HG03159 (cell line): ENCODE measurements around the gene GSE1.

Source experiments
- ATAC-seq: cut with Tn5 transposase; IDR thresholded peaks from one replicate; pipeline ENCODE4 v1.9.1; 2021; ENCODE audit warnings: mild to moderate bottlenecking, moderate library complexity; ENCODE audit not compliant: unreplicated experiment

GSE1 gene

DNA sequence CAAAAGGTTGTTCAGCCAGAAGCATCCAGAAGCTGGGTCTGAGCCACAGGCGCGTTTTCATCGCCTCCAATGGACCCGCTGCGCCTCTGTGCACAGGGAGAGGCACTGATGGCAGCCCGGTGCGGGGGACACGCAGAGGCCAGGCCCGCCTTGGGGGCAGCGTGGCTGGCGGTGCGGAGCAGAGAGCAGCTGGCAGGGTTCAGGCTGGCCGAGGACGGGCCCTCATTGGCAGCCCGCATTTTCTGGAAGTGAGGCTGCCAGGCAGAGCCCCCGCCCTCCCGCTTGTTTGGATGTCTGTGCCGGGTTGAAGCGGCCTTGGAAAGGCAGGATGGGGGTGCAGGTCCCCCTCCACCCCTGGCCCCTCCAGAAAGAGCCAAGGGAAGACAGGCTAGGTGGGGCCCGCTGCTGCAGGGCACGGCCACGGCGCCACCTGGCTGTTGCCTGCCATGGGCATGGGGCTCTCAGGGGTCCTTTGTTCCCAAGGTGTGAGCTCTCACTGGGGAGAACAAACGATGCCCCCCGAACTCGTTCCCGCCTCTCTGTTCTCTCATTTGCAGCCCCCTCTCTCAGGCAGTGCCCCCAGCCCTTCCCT, 18.8 kb downstream of the GSE1 start:
- ATAC-seq, result no peak

DNA sequence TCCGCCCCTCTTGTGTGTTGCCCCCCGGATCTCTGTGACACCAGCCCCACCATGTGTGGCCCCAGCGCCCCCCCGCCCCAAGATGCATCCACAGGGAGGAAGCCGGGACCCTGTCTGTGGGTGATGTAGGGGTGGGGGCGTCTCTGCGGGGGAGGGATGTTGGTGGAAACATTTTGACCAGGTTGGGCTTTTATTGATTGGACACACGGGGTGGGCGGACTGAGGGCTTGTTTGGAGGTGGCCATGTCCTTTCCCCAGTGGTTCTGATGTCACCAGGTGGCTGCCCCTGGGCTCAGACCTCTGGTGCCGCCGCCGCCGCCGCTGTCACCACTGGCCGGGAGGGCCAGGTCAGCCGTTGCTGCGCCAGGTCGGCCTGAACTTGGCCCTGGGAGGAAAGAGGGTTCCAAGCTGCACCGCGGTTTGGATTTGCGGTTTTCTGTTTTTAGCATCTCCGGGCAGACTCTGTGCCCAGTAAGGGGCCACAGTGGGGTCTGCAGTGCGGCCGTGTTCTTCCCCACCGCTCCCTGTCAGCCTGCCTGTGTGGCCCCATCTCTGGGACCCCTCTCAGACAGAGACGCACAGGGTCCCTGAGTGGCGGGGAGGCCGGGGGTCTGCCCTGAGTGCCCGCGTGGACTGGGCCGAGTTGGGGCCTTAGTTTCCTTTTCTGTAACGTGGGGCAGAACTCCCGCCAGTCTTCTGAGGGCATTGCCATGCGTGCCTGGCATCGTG, 19.8 kb downstream of the GSE1 start:
- no peak for ATAC-seq

DNA sequence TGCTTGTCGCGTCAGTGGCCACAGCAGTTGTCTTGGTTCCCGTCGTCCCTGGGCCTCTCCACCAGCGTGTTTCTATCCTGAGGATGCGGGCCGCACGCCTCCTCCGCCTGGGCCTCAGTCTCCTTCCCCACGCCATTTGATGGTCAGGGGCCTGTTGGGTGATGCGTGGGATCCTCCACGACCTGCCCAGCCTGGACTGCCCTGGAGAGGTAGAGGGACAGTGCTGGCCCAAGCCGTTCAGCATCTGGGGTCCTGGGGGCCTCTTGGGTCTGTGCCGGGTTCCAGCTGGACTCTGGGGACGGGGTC, 20.3 kb downstream of the GSE1 start:
- no peak for ATAC-seq

DNA sequence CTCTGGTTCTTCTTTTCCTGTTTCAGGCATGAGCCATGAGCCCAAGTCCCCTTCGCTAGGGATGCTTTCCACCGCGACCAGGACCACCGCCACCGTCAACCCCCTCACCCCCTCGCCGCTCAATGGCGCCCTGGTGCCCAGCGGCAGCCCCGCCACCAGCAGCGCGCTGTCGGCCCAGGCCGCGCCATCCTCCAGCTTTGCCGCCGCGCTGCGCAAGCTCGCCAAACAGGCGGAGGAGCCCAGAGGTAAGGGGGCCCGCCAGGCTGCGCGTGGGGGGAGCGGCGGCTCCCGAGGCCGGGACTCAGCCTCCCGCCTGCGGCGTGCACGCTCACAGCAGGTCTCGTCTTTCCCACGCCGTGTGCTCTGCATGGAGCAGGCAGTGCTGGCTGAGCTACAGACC, 20.8 kb downstream of the GSE1 start:
- no peak for ATAC-seq

DNA sequence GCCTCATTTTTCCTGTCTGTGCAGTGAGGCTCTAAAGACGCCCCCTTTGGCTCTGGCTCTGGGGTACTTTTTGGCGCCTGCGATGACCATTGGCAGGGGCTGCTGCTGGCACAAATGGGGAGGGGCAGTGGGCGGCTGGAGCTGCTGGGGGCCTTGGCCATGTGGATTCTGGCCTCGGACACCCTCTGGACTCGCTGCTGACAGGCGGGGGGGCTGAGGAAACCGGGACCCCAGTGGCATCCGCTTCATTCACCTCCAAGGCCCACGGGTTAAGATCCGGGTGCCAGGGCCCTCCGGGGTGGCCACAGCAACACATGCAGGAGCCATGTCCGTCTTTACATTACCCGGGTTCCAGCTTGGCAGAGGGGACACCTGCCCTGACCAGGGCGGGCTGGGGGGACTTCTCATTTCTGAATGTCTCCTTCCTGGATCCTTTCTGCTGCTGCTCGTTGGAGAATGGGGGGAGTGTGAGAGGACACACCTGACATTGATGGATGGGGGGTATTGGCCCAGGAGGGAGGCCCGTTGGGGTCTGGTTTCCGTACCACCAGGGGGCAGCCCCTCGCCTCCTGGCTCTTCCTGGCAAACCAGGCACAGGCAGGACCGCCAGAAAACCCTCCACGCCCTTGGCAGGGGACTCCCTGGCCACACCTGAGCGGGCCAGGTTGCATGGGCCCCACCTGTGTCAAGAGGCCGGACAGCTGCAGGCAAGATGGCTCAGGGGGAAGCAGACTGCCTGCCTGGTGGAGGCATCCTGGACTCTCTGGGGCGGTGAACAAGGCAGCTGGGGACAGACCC, 21.8 kb downstream of the GSE1 start:
- no peak for ATAC-seq

DNA sequence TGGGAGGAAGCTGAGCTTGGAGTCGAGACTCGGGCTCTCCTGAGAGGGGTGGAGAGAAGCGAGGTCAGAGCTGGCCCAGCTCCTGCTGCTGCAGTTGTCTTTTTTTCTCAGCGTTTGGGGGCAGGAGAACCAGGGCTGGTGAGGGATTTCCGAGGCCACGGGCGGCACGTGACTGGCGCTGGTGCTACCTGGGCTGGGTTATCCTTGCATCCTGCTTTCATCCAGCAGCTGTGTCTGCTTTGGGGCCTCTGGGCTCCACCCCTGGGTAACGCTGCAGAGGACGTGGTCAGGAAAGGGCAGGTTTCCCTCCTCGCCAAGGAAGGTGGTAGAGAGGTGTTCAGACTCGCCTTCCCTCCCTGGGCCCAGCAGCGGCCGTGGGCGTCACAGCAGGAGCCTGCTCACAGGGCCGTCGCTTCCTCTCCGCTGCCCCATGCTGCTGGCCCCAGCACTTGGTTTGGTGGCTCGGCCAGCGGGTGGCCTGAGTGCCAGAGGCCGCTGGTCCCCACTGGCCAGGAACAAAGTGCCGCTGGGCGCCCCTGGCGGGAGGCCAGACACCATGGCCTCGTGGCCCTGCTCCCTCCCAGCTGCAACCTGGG, 22.5 kb downstream of the GSE1 start:
- ATAC-seq, result no peak

DNA sequence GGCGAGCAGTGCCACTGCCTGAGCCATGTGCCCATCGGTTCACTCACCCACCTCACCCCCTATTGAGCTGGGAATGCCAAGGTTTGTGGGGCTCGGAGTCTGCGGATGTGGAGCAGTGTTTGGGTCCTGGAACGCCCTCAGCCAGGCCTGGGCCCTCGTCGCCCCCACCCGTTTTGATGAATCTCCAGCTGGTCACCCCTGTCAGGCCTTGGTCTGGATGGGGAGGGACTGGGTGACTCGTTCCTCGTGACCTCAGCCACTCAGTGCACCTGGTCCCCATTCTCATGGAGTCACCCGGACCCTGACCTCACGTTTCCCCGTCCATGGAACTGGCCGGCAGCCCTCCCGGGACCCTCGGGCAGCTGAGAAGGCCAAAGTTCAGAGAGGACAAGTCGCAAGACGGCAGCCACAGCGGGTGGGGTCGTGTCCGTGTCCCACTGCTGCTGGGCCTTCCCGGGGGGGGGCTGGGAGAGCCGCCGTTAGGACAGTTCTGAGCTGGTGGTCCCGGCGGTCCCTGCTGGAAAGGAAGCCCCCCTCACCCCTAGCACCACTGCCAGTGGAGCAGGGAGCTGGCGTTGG, 23.2 kb downstream of the GSE1 start:
- ATAC-seq, result no peak

DNA sequence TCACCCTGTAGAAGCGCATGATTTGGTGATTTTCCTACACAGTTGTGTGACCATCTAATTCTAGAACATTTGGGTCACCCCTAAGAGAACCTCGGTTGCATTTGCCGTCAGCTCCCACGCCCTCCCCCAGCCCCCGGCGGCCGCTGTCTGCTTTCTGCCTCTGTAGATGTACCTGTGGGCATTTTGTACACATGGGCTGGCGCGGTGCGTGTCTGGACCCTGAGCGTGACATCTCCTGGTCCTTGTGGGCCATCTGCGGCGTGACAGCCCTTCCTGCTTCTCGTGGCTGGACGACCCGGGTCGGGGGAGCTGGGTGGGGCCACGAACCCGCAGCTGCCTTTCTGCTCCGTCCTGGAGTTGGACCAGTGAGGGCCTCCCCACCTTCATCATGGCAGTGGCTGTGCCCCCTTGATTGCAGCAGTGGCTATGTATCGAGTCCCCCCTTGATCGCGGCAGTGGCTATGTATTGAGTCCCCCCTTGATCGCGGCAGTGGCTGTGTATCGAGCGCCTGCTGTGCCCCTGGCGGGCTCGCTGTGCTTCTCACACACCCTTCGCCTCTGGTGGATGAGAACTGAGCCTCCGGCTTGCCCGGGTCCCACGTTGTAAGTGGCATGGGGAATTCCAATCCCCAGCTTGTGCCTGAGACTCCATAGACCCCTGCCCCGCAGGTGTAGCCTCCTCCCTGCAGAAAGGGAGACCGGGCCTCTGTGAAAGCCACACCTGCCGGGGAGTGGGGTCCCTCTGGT, 24.1 kb downstream of the GSE1 start:
- no peak for ATAC-seq

DNA sequence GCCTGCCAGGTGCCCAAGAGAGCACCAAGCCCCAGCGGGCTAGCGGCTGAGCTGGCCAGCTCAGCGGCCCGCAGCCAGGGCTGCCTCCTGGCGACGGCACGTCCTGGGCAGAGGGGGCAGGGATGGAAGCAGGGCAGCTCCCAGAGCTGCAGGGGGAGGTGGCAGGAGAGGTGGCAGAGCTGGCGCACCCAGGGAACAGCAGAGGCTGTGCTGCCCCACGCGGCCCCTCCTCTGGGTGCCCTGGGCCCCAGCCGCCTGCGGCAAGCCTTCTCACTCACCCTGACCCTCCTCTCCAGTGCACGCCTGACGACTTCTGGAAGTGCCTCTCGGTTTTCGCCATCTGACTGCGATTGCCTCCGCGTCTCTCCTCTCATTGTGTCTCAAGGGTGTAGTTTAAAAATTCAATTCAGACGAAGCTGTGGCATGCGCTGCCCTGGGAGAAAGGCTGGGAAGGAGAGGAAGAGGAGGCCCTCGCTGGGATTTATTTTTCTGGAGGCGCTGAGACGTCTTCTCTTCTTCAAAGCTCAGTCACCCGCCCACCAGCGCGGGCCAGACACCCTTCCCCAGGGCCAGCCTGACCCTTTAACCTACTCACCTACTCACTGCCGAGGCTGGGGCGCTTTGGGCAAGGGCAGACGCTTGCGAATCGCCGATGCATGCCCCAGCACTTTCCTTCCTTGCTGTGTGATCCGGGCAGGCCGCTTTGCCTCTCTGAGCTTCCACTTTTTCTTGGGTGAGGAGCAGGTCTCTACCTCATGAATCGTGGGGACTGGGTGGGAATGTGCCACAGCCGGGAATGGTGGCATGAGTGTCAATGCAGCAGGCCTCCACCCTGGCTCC, 24.9 kb downstream of the GSE1 start:
- ATAC-seq, result no peak

DNA sequence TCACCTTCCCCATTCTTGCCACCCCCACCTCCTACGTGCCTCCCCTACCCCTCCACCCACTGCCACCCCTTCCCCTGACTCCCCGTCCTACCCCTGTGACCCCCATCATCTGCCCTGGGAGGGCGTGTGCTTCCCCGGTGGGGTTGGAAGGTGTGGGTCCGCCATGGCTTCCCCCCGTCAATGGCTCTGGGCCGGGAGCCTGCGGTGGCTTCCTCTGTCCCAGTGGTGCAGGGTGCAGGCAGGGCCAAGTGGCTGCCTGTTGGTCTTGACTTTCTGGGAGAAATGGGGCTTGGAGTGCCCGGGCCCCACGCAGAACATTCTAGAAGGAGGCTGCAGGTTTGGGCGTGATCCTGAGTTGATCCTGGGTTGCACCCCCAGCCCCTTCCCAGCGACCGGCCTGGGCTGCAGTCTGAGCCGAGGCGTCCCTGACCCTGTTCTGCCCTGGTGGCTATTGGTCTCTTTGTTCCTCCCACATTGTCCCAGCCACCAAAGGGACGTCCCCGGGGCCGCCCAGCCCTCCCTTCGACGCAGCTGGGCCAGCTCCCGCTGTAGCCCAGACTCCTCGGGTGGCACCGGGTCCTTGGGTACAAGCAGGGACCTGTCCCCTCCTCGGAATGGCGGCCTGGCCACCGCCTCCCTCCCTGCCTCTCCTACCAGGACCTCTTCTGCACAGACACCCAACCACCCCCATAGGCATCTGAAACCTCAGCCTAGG, 25.7 kb downstream of the GSE1 start:
- no peak for ATAC-seq

DNA sequence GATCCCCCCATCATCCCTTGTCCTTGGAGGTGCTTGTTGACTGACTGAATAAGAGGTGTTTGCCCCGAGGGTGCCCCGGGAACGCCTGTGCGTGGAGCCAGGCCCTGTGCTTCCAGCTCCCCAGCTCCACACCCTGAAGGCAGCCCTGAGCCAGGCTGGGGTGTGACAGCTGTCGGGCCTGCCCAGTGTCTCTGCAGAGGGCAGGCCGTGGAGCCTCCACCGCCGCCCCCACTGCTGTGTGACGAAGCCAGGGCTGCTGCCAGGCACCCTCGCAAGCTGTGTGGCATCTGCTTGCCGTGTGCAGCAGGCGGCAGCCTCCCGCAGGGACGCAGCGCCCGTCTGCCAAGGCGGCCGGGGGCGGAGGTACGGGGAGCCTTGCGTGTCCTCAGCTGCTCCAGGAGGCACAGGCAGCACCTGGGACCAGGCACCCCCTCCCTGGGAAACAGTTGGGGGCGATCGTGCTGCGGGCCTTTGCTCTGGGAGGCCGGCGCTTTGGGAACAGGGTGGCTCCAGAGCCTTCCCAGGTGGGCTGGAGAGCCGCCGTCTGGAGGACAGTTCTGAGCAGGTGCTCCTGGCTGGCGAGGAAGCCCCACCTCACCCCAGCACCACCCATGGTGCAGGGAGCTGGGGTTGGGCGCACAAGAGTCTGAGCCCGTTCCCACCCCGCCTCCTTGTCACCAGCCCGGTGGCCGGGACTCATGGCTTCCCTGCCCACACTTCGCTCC, 26.6 kb downstream of the GSE1 start:
- no peak for ATAC-seq

DNA sequence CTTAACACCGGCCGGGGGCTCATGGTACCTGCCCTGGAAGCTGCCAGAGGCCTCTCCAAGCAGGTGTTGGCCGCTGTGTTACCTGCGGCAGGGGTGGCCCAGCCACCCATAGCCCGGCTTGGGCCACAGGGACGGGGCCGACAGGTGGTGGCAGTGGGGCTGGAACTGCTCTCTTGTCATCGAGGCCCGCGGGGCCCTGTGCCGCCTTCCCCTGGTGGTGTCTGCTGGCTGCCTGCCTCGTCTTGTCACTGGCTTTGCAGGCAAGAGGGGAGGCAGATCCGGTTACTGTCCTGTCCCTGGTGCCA, 27.1 kb downstream of the GSE1 start:
- ATAC-seq, result no peak

DNA sequence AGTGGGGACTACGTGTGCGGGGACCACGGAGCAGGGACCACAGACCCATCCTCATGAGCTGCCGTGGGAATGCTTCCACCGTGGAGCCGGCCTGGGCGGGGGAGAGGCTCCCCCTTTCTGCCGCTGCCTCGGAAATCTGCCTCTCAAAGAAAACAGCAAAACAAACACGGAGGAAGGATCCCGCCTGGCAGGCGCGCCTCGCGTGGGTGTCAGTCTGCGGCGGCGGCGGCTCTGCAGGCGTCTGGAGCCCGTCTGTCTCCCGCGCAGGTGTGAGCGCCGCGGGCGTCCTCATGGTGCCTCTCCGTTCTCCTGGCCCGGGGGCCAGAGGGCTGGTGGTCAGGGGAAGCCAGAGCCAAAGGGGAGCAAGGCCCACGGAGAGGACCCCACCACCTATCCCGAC, 27.5 kb downstream of the GSE1 start:
- ATAC-seq, result no peak

DNA sequence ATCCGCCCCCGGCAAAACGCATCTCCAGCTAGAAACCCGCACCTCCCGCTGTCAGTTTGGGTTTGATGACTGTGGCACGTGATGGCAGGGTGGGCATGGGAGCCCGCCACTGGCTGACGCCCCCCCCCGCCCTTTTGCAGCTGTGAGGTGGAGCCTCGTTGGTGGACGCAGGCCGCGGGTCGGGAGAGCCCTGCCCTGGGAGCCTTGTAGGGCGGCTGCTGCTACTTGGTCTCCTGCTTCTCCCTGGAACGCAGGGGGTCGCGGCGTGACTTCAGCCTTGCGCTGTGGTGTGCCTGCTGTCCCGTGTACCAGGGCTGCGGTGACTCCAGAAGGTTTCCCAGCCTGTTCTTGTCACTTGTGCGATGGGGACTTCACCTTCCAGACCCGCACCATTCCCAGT, 28.2 kb downstream of the GSE1 start:
- ATAC-seq, result no peak

DNA sequence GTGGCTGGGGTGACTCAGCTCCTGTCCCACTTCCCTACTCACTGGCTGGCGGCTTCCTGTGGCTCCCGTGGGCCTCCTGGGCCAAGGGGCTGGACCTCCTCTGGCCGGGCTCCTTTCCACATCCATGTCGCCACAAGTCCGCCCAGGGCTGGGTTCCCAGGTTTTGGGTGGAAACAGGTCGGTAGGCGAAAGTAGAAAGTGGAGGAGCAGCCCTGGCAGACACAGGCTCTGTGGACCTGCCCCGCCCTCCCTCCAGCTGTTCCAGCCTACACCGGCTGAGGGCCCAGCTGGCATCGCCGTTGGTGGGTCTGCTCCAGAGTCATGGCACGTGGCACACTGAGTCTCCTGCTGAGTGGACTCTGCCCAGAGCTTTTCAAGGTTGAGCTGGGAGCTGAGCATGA, 28.7 kb downstream of the GSE1 start:
- ATAC-seq, result no peak

DNA sequence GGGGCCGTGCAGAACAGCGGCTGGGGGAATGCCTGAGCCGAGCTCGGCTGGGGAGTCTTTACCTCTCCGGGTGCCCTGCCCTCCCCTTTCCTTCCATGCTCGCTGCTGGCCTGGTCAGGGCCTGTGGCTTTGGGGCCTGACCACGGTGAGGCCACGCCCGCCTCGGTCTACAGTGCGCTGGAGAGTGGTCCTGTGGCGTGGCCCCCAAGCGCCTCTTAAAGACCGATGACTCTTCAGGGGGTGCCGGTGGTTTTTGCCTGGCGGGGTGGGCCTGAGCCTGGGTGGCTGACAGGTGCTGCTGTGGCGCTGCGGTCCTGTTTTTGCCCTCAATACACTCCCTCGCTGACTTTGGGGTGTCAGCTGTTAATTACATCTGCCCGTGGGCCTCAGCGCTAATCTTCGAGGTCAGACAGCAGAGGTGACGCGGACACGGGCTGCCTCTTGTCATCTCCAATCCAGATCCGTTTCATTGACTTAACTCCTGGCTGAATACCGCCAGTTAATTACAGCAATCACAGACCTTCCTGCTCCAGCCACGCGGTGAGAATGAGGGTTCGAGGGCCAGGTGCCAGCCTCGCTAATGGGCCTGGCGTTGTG, 29.7 kb downstream of the GSE1 start:
- ATAC-seq, result no peak

DNA sequence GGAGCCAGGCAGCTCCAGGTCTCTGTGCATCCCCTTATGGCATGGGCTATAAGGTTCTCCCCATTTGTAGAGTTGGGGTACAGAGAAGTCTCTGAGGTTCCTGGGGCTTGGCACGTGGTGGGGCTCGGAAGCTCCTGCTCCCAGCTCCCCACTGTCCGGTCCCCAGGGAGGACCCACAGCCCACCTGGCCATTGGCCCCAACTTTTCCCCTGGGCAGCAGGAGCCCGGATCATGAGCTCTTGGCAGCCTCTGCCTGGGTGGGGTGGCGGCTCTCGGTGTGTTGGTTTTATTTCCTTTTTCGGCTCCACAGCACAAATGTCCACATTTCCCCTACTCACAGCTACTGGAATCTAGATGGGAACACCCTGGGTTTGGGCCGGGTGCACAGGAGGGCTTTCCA, 30.5 kb downstream of the GSE1 start:
- ATAC-seq, result no peak

DNA sequence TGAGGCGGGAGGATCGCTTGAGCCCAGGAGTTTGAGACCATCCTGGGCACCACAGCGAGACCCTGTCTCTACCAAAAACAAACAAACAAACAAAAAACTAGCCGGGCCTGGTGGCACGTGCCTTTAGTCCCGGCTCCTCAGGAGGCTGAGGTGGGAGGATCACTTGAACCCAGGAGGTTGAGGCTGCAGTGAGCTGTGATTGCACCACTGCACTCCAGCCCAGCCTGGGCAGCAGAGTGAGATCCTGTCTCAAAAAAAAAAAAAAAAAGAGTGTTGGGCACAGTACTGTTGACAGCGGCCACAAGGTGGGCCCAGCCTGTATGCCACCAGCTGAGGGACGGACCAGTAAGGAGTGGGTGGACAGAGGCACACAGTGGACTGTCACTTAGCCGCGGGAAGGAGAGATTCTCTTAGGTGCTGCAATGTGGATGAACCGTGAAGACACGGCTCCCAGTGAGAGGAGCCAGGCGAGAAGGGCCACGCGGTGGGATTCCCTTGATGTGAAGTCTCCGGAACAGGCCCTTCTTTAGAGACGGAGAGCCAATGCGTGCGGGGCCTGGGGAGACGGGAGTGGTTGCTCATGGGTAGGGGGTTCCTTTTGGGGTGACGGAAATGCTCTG, 31.1 kb downstream of the GSE1 start:
- ATAC-seq, result no peak
